NCI-H510A treated with DMSO at 0.1 percent for 48 hours (cell line): ENCODE results near the gene BTBD10.

Source experiments
- DNase-seq: peaks from one replicate; lab custom pipeline; 2025; lab: John Stamatoyannopoulos, UW

The BTBD10 gene

GRCh38 chr11:13373216-13373615, 89.8 kb downstream of the BTBD10 start:
- no peak for DNase-seq

DNA sequence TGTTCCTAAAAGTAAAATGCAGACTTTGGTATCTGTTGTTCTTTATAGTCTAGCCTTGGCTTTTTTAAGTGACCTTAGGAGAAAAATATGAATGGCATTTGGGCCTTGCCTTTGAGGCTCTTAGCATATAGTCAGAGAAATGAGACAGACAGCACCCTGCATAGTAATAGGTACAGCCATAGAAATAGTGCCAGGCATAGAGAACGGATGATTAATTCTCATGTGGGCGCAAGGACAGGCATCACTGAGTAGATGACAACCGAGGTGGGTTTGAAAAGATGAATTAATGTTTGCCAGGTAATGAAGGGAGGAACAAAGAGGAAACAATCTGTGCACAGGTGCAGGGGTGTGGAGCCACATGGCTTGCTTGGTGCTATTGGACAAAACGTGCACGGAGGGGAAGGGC, 95.0 kb downstream of the BTBD10 start:
- DNase-seq: no peak

GRCh38 chr11:13367115-13367514, 95.9 kb downstream of the BTBD10 start:
- DNase-seq: no peak

DNA sequence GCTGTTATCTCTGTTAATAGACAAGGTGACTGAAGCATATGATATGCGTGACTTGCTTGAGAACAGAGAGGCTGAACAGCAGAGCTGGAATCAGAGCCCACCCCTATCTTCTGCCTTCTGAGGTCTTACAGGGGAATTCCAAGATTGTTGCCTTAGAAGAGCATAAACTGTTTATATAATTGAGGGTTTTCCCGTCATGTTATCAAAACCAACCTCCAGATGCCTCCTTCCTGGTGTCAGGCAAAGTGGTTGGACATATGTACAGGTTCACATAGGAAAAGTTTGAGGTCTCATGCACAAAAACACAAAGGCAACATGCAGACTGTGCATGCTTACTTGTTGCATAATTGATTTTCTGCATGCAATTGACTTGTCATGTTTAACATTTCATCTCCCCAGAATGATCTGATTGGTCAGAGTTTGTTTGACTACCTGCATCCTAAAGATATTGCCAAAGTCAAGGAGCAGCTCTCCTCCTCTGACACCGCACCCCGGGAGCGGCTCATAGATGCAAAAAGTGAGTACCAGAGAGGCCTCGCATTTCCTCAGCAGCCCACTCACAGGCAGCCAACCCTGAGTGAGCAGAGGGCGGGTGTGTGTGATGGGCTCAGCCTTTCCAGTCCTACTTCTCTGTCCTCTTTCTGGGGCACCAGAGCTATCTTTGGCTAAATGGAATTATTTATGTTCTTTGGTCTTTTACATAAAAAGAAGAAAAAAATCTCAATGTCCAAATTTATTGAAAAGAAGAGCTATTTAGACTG, 96.6 kb downstream of the BTBD10 start:
- no peak for DNase-seq

DNA sequence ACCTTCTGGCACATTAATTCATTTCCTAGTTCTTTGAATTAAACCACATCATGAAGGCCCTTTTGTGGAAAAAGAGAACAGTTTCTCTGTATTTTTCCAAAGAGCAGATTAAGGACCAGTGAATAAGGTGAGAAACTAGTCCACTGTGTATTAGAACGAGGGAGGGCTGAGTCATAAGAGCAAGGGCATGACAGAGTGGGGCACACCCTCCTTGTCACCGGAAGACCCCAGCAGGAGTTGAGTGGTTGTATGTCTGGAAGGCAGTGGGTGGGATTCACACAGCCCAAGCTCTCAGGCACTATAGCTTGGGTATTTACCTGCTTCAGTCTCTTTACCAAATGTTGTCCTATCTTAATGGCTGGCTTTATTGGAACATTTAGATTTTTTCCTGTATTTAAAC, 98.6 kb downstream of the BTBD10 start:
- no peak for DNase-seq

GRCh38 chr11:13362596-13363109, 100.4 kb downstream of the BTBD10 start:
- DNase-seq: no peak

DNA sequence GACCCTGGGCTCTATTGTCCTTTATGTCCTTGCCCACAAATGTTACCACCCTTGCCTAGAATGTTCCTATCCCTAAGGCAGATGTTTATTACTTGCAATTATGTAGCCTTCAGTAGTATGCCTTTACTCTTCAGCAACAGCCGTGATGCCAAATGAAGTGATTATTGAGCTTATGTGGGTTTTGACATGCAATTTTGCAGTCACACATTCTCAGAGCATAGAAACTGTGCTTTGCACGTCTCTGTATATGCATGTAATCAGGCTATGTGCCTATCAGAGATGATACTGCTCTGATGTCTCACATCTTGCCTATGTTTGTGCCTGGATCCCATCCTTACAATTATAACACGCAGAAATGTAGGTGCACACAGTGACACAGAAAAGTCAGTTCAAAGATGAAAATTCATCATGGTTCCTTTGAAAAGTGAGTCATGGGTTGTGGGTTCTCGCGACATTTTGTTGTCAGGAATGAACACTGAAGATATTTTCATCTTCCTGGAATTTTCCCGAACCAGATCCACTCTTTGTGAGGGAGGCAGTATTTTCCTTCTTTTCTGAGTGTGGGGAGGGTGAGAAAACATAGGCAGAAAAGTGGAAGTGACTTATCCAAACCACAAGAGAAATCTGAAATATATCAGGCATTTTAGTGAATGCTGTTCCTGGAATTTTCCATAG, 104.3 kb downstream of the BTBD10 start:
- no peak for DNase-seq

DNA sequence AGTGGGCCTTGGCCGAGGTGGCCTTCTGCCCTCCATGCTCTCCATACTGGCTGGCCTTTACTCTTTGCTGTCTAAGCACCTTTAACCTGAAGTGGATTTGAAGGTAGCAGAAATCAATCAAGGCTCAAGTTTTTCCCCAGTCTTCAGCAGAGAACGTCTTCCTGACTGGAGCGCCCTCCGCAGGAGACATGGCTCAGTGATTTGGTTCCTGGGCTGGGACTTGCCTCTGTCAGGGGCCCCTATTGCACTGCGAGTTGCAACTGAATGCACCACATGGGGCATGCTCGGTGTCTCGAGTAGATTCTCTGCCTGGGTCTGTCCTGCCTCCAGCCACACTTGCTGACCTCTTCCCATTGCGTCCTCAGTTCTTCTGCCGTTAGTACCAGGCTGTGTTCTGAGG, 105.8 kb downstream of the BTBD10 start:
- no peak for DNase-seq

DNA sequence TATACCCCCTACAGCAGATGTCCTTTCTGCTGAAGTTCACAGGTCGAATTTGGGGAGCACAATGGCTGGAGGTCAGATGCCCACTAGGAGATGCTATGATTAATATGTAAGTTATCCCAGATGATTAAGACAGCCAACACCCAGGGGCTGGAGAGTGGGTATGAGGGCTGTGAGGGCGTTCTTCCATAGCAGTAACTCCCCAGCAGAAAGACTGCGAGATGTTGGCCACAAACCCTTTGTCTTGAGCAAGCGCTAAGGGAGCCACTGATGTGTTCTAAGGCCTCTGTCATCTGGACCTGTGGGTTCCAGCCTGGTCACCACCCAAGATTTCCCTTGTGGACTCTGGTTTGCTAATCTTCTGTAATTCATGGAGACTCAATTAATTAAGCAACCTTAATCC, 107.8 kb downstream of the BTBD10 start:
- DNase-seq: no peak

DNA sequence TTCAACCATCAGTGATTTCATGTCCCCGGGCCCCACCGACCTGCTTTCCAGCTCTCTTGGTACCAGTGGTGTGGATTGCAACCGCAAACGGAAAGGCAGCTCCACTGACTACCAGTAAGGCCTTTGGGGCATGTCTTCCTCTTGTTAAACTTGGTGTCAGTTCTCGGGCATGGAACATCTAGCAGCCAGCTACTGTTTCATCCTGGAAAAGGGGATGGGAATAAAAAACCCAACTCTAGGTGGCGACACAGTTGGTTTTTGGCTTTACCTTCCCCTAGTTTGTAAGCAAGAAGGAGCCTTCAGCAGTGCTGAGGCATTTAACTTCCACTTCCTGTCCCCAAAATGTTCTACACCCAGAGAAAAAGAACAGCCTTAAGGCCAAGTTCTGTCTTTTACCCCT, 108.7 kb downstream of the BTBD10 start:
- DNase-seq: no peak

DNA sequence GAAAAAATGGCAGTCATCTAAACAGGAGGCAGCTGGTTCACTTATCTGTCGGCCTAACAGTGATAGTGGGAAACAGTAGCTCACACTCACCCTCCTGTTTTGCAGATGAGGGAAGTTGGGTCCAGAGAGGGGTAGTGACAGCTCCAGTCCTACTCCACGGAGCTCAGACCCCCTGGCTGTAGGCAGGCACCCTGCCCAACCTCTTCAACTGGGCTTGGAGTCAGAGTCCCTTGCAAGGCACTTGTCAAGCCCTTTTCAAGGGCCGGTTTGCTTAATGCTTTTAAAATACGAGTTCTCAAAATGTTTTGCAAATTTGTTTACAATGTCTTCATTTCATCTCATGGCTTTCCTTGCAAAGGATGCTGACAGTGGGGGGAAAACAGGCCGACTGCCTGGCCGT, 110.3 kb downstream of the BTBD10 start:
- DNase-seq: no peak

- DNase-seq: no peak
Observed at GRCh38 chr11:13349581-13349980, 113.4 kb downstream of the BTBD10 start.

- no peak for DNase-seq
Observed at GRCh38 chr11:13349046-13349445, 114.0 kb downstream of the BTBD10 start.

GRCh38 chr11:13348305-13348704, 114.7 kb downstream of the BTBD10 start:
- DNase-seq: no peak

- DNase-seq: no peak
Observed at GRCh38 chr11:13347901-13348300, 115.1 kb downstream of the BTBD10 start.

DNA sequence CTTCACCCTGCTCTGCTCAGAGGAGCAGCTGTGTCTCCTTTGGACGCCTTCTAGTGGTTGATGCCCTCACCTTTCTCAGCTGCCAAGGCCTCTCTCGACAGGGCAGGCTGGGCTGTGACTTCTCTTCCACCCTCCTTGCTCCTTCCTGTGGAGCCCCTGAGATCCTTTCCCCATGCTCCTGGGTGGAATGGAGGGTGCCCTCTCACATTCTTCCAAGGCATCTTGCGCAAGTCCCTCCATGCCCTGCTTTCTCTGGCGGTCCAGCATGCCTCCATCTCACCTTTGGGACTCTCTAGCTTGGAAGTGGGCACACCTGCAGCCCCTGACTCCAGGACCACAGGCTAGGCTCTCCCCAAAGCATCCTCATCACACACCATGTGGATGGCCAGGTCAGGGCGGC, 116.6 kb downstream of the BTBD10 start:
- no peak for DNase-seq

- DNase-seq: no peak
Observed at GRCh38 chr11:13344818-13345217, 118.2 kb downstream of the BTBD10 start.

DNA sequence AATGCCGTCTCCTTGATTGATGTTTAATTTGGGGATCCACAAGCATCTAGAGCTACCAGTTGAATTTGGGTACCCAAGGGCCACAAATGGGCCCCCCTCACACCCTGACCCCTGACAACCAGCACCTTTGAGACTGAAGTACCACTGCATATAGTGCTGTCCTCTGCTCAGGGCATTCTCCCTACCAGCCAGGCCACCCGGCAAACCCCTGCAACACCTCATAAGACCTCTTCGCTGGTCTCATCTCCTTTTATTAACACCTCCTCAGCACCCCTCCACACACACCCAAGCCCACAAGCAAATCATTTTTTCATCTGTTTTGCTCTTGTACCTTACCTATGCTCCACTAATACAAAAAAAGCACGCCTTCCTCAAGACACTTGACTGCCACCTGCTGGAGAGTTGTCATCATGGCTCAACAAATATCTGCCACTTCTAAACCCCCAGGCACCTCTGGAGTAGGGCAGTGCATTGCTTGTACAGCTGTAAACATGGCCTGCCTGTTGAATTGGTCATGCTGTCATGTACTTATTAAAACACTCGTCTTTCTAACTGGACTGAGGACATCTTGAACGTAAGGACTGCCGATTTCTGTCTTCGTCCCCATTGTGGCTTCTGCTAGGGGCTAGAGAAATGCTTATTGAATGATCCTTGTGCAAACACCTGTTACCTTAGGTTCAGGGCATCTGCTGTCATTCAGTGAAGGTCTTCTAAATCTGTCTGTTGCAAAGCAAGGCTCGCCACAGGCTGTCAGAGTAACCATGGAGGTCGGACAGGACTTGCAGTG, 118.9 kb downstream of the BTBD10 start:
- peak; percentile 38 for DNase-seq

DNA sequence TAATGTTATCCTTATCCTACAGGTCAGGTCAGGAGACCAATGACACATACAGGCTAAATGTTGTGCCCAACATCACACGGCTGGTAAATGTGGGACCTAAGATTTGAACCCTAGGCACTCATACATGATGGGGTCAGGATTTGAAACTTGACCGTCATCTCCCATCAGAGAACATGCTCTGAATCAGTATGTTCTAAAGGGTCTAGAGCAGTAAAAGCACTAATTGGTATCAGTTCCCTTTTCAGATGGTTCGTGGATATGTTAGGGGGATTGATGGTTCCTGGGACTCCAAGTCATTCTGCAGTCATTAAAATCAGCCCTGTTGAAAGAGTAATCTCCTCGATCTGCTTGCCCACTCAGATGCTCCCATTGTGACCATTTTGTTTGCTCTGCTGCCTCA, 120.0 kb downstream of the BTBD10 start:
- no peak for DNase-seq

- DNase-seq: no peak
Observed at GRCh38 chr11:13341026-13341425, 122.0 kb downstream of the BTBD10 start.

DNA sequence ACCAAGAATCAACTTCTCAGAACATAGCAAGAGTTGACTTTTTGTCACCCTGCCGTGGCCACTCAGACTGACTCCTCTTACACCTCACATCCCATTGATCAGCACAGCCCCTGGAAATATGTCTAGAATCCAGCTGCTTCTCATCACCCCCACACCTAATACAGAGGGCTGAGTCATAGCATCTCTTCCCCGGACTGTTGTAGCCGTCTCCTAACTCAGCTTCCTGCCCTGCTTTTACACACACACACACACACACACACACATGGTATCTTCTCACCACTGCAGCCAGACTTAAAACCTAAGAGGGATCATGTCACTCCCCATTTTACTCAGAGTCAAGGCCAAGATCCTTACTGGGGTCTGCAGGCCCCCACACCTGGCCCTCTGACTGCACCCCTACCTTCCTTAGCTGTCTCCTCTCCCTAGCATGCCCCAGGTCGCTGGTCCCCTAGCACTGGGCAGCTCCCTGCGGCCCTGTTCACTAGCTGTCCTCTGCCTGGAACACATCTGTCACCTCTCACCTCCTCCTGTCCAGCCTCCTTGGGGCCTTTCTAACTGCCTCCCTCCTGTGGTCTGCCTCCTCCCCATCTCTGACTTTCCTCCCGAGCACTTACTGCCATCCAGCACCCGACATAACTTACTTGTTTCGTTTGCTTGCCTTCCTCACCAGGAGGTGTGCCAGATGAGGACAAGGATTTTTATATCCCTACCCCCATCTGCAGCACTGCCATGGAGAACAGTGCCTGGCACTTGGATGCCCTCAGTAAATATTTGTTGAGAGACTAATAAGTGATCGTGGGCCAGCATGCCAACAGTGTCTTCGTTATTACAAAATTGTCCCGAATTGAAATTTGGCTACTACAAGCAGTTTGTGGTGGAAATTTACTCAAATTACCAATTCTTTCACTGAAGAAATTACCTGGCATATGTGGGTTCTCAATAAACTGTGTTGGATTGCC, 123.5 kb downstream of the BTBD10 start:
- DNase-seq: no peak
